ENCODE results near the gene ILKAP. TPM values are rescaled to one million over a fixed set of nuclear protein-coding genes. Genes with fewer than 3 reads are reported as not detected.

The ILKAP gene
- total and polyA plus RNA-seq, 2 donors (not counting 1 experiment from before 2014, with no cell fraction given), result 82.5 to 98.6 TPM

GRCh38 chr2:238236571-238236970 is 33.1 kb upstream of the ILKAP start:
- no peak overlapping the region for H3K27ac ChIP-seq (ENCODE audit: low read length in 2 of 2)
- Mint-ChIP-seq H3K4me3 (no peak overlapping the region), H3K4me1 (peaks cover 28% of the 10 kb centered on the region), H3K27me3 (peaks cover 21% of the 10 kb centered on the region), H3K27ac (no peak overlapping the region), H3K9me3 (ENCODE audit: insufficient read depth) (no peaks in the 10 kb centered on the region)
- peaks cover 0 to 46% (median 17%) of the 10 kb centered on the region in 4 experiments for H3K27me3 ChIP-seq (replicated peaks in 1 of 4; ENCODE audit: control extremely low read depth in 1 of 4, control insufficient read depth in 3 of 4, insufficient read depth in 4 of 4, low read length in 3 of 4)
- no peaks in the 10 kb centered on the region for H3K36me3 ChIP-seq (replicated peaks in 1 of 2; ENCODE audit: control extremely low read depth in 1 of 2, control insufficient read depth in 1 of 2, extremely low read depth in 1 of 2, insufficient read depth in 2 of 2, low read length in 1 of 2)
- peaks cover 5% of the 10 kb centered on the region for H4K20me1 ChIP-seq (ENCODE audit: control insufficient read depth, insufficient read depth, low read length, poor library complexity, severe bottlenecking)
- no peak for TF ChIP-seq EZH2 (IDR thresholded peaks at IDR 0.05; ENCODE audit: borderline replicate concordance, insufficient read depth, low read depth, low read length, poor library complexity, severe bottlenecking)
- TF ChIP-seq, protein P1, sequence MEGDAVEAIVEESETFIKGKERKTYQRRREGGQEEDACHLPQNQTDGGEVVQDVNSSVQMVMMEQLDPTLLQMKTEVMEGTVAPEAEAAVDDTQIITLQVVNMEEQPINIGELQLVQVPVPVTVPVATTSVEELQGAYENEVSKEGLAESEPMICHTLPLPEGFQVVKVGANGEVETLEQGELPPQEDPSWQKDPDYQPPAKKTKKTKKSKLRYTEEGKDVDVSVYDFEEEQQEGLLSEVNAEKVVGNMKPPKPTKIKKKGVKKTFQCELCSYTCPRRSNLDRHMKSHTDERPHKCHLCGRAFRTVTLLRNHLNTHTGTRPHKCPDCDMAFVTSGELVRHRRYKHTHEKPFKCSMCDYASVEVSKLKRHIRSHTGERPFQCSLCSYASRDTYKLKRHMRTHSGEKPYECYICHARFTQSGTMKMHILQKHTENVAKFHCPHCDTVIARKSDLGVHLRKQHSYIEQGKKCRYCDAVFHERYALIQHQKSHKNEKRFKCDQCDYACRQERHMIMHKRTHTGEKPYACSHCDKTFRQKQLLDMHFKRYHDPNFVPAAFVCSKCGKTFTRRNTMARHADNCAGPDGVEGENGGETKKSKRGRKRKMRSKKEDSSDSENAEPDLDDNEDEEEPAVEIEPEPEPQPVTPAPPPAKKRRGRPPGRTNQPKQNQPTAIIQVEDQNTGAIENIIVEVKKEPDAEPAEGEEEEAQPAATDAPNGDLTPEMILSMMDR (IDR thresholded peaks at IDR 0.05), result no peak
- no peak overlapping the region for H3K4me2 ChIP-seq (replicated peaks; ENCODE audit: low read depth, low read length, poor library complexity, severe bottlenecking)
- no peak overlapping the region for H2AFZ ChIP-seq (ENCODE audit: insufficient read depth, low read depth, low read length, poor library complexity, severe bottlenecking)
- H3K4me1 ChIP-seq (ENCODE audit: control insufficient read depth in 2 of 2, insufficient read depth in 2 of 2, low read length in 2 of 2), result peaks cover 14 to 23% of the 10 kb centered on the region in 2 donors
- no peak for ATAC-seq (ENCODE audit: low read depth)
- H3K79me2 ChIP-seq (ENCODE audit: control insufficient read depth, insufficient read depth, low read length), result no peaks in the 10 kb centered on the region
- peaks cover 0 to 20% (median 0%) of the 10 kb centered on the region in 3 donors for H3K9me3 ChIP-seq (ENCODE audit: control extremely low read depth in 1 of 3, control insufficient read depth in 2 of 3, insufficient read depth in 1 of 3, low read length in 2 of 3)
- CTCF ChIA-PET, result no interaction called here
- H3K4me3 ChIP-seq (ENCODE audit: control extremely low read depth in 1 of 5, extremely low read depth in 1 of 5, insufficient read depth in 1 of 5, low read depth in 2 of 5, low read length in 4 of 5), result no peak overlapping the region
- WGBS (ENCODE audit: insufficient coverage), result 93% methylated on average over 3 of the region's 4 CpGs
- no peak overlapping the region for H3K9ac ChIP-seq (ENCODE audit: low read length)
- intact Hi-C loops (cut with micrococcal nuclease), result loop anchor here (5.0 kb wide), 1 partner anchor 86 kb away; the partner anchor contains the start of gene TRAF3IP1
- DNase-seq, result no peak
- POLR2A ChIA-PET, result no interaction called here

DNA sequence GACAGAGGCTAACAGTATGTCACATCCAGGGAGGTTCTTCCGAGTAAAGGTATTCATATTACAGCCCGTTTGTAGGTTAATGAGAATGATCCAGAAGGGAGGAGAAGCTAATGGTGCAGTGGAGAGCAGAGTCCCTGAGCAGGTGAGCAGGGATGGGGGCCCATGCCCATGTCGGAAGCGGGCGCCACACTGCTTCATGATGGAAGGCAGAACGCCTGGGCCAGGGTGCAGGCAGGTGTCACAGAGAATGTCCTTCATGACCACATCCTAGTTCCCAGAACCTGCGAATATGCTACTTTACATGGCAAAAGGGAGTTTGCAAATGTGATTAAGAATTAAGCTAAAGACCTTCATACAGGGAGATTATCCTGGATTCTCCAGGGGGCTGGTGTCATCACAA is 32.4 kb upstream of the ILKAP start:
- peaks cover 0 to 46% (median 17%) of the 10 kb centered on the region in 4 experiments for H3K27me3 ChIP-seq (replicated peaks in 1 of 4; ENCODE audit: control extremely low read depth in 1 of 4, control insufficient read depth in 3 of 4, insufficient read depth in 4 of 4, low read length in 3 of 4)
- H4K20me1 ChIP-seq (ENCODE audit: control insufficient read depth, insufficient read depth, low read length, poor library complexity, severe bottlenecking), result peaks cover 5% of the 10 kb centered on the region
- TF ChIP-seq, protein P1 (IDR thresholded peaks at IDR 0.05), result no peak
- no peak for TF ChIP-seq EZH2 (IDR thresholded peaks at IDR 0.05; ENCODE audit: borderline replicate concordance, insufficient read depth, low read depth, low read length, poor library complexity, severe bottlenecking)
- WGBS (ENCODE audit: insufficient coverage), result 86% methylated on average over 6 of the region's 7 CpGs
- POLR2A ChIA-PET, result interaction anchor here (0.5 kb wide), 1 partner anchor 296 kb away, joined by 7 read pairs; no protein-coding TSS in a partner anchor
- H3K9ac ChIP-seq (ENCODE audit: low read length), result no peak overlapping the region
- intact Hi-C loops (cut with micrococcal nuclease), result loop anchor here (5.0 kb wide), 1 partner anchor 86 kb away; the partner anchor contains the start of gene TRAF3IP1
- no peak overlapping the region for H2AFZ ChIP-seq (ENCODE audit: insufficient read depth, low read depth, low read length, poor library complexity, severe bottlenecking)
- no peak overlapping the region for H3K4me3 ChIP-seq (ENCODE audit: control extremely low read depth in 1 of 5, extremely low read depth in 1 of 5, insufficient read depth in 1 of 5, low read depth in 2 of 5, low read length in 4 of 5)
- ATAC-seq (ENCODE audit: low read depth) (no peak), DNase-seq (peak; percentile 7)
- no peak overlapping the region for H3K27ac ChIP-seq (ENCODE audit: low read length in 2 of 2)
- no peaks in the 10 kb centered on the region for H3K79me2 ChIP-seq (ENCODE audit: control insufficient read depth, insufficient read depth, low read length)
- H3K9me3 ChIP-seq (ENCODE audit: control extremely low read depth in 1 of 3, control insufficient read depth in 2 of 3, insufficient read depth in 1 of 3, low read length in 2 of 3), result peaks cover 0 to 23% (median 0%) of the 10 kb centered on the region in 3 donors
- no peaks in the 10 kb centered on the region for H3K36me3 ChIP-seq (replicated peaks in 1 of 2; ENCODE audit: control extremely low read depth in 1 of 2, control insufficient read depth in 1 of 2, extremely low read depth in 1 of 2, insufficient read depth in 2 of 2, low read length in 1 of 2)
- no peak overlapping the region for H3K27ac Mint-ChIP-seq
- H3K4me3 Mint-ChIP-seq, result peak overlapping the region; percentile 84
- H3K4me1 ChIP-seq (ENCODE audit: control insufficient read depth in 2 of 2, insufficient read depth in 2 of 2, low read length in 2 of 2), result peaks cover 14 to 25% of the 10 kb centered on the region in 2 donors
- CTCF ChIA-PET, result interaction anchor here (0.6 kb wide), 1 partner anchor 654 kb away, joined by 3 read pairs; no protein-coding TSS in a partner anchor
- H3K9me3 Mint-ChIP-seq (ENCODE audit: insufficient read depth), result no peaks in the 10 kb centered on the region
- peaks cover 21% of the 10 kb centered on the region for H3K27me3 Mint-ChIP-seq
- H3K4me2 ChIP-seq (replicated peaks; ENCODE audit: low read depth, low read length, poor library complexity, severe bottlenecking), result no peak overlapping the region
- peaks cover 31% of the 10 kb centered on the region for H3K4me1 Mint-ChIP-seq
